Activated CD4-positive, alpha-beta T cell treated with anti-CD3 and anti-CD28 coated beads, Interleukin-2, amount 50 U/mL, for 24 hours (primary cell): ENCODE results near the gene TRMT11.
"Not testable (repeated sequence)": the region's sequence is repeated elsewhere in the genome, so short reads cannot be mapped to it uniquely, and the experiment has no call there.

Experiments used
- DNase-seq, 2 donors: peaks; one replicate each; pipeline ENCODE4 v3.0.0-alpha.2; 2020; ENCODE audit warnings: low read depth in 1 of 2, low spot score in 1 of 2

TRMT11 gene

DNA sequence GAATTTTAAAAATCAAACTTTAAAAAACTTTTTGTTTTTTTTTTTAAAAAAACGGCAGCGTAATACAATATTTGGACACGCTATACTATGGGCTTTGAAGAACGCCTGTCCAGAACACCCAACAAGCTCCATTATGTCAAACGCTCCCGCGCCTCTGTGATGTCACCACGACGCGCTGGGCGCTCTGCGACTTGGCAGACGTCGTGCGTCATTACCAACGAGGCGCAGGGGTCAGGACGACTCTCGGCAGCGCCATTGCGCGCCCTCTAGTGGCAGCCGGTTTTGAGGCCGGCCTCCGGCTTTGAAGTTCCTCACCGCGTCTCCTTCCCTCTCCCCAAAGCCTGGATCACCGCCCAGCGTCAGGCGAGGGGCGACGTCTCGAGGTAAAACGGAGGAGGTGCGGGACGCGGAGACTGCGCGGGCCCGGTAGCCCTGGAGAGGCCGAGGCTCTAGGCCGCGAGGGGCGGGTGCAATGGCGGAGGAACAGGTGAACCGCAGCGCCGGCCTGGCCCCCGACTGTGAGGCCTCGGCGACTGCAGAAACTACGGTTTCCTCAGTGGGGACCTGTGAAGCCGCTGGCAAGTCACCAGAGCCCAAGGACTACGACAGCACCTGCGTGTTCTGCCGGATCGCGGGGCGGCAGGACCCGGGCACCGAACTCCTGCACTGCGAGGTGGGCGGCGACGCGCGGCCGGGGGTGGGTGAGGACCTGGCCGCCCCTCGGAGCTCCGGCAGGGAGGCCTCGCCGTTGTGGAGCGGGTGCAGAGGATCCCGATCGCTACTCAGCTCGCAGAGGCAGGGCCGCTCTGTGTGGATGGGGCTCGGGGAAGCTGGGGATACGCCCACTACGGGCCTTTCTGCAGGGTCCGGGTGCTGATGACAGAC lies 29.6 kb upstream of the TRMT11 start, which contains the start of gene HINT3:
Gene HINT3 (plus strand): TSS at position 265 of the 885 bp plus-strand sequence. CDS start 208 bp downstream, at position 473.
- DNase-seq: peak; percentile 98 to 99

DNA sequence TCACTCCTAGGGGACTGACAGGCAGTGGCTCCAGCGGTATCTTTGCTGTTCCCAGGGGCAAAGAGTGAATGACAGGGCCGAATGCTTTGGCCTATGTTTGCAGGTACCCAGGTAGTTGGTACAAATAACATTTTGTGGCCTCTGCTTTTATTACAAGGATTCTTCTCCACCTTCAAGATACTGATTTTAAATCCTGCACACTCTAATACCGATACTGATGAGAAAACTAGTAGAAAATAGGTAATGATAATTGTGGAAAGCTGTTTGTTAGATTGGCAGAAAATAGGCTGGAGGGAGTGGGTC lies 29.0 kb upstream of the TRMT11 start:
- no peak for DNase-seq

DNA sequence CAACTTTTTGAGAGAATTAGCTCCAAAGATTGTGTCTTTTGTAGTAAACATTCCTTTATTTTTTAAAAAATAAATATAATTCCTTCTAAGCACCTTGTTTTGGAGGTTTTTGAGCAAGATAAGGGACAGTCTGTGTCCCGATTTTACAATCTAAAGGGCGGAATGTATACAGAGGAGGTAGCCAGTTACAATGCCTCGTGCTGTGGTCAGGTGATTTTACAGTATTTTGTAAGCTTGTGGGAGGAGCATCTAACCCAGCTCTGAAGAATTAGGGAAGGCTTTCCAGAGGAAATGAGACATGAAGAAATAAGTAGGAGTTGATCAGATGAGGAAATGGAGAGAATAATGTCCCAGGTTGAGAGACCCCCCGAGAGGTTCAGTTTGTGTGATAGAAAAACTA lies 28.5 kb upstream of the TRMT11 start:
- DNase-seq: no peak

DNA sequence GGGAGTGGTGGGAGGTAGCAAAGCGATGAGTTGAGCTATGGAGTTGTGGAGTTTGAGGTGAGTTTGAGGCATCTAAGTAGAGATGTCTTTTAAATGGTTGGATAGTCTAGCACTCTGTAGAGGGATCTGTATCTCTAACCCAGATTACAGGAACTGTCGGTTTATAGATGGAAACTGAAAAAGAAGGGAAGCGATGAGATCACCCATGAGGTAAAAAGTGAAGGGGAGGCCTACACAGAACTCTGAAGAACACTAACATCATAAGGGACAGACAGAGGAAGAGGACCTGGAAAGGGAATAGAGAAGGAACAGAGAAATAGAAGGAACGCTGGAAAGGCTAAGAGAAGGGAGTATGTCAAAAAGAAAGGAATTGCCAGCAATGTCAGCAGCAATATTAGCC lies 27.3 kb upstream of the TRMT11 start:
- no peak for DNase-seq

DNA sequence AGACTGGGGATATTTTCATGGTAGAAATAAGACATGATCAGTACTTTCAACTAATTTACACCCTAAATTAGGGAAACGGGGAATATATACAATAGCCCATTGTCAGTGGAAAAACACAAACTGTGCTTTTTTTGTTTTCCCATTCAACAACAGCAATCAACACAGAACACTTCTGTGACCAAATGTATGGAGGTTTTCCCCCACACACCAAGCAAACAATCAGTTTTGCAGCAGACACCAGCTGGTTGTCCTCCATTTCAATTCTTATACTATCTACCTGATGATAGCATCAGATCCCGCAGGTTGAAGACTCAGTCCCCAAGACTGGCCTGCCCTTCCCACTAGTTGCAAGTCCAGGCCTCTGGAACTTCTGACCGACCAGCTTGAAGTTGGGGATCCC lies 25.2 kb upstream of the TRMT11 start:
- DNase-seq: no peak

DNA sequence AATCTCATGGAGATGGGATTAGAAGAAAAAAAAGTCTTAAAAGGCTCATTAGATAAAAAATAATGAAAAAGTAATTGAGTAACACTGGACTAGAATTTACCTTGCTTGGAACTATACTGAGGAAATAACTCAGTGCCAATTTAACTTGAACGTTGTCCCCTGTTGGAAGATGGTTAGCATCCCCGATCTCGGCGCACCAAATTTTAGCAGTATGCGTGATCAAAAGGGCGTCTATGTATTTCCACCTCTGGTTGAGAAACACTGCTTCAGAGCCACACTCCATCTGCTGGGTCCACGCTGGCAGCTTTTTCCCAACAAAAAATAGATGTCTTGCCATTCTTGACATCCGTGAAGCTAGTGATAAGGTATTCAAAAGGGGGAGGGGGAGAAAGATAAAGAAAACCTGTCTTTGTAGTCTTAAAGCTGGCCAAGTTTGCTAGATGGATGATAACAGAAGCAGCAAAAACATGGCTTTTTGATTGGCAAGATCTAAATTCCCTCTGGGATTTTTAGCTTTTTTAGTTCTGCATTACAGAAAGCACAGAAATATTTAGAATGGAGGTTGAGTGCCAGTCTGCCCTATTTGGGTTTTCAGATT lies 23.3 kb upstream of the TRMT11 start:
- no peak for DNase-seq

DNA sequence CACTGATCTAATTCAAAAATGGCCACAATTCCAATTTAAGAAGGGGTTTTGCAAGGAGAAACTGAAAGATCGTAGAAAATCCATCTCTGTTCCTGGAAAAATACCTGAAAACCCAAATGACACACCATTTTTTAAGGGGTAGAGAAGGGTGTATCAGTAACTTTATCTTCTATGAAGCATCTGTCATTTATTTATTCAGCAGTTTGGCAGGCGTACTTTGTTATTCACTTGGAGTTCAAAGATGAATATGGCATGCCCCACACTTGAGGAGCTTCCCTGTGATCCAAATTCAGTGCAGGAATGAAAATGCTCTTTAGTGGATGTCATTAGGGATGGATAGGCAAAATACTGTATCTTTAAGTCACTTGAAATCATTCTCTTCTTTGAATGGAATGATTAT lies 22.5 kb upstream of the TRMT11 start:
- DNase-seq: no peak

DNA sequence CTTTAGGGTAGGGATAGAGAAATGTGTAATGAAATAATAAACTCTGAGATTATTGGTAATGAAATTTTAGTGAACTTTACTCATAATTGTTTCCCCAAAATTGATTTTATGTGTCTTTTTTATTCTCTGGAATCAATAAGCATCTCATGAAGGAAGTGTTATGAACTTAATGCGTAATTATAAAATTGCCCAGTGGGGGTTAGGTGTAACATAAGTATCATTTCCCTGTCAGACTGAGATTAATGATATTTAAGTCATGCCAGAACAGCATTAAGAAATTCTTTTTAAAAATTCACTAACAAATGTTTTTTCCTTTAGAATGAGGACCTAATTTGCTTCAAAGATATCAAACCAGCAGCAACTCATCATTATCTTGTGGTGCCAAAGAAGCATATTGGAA lies 19.8 kb upstream of the TRMT11 start:
- DNase-seq: no peak

DNA sequence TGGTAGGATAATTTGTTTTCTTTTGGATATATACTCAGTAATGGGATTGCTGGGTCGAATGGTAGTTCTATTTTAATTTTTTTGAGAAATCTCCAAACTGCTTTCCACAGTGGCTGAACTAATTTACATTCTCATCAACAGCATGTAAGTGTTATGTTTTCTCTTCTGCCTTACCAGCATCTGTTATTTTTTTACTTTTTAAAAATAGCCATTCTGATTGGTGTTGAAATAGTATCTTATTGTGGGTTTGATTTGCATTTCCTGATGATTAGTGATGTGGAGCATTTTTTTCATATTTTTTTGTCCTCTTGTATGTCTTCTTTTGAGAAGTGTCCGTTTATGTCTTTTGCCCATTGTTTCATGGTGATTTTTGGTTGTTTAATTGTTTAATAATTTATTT lies 17.8 kb upstream of the TRMT11 start:
- DNase-seq: no peak

DNA sequence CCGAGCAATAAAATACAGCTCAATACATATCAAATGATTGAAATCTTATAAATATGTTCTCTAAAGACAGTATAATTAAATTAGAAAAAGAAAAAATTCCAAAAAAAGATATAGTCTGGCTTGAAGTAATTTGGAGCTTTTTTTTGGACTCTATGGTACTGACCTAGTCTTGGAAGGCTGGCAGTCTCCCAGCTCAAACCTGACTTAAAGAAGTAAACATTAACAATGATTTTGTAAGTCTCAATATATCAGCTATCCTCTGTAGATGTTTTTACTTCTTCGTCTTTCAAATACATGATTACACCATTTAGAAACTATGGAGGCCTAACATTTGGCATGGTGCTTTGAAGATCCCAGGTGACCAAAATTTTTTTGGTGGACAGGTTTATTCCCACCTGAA lies 15.6 kb upstream of the TRMT11 start:
- DNase-seq: no peak

DNA sequence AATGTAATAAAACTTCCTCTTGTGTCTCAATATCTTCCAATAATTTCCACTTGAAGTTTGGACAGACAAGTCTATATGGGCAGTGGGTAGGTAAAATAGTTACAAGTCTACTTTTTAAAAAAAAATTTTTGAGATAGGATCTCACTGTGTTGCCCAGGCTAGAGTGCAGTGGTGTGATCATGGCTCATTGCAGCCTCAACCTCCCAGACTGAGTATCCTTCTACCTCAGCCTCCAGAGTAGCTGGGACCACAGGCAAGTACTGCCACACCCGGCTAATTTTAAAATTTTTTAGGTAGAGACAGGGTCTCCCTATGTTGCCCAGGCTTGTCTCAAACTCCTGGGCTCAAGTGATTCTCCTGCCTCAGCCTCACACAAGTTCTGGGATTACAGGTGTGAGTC lies 13.9 kb upstream of the TRMT11 start:
- not testable (repeated sequence) for DNase-seq

DNA sequence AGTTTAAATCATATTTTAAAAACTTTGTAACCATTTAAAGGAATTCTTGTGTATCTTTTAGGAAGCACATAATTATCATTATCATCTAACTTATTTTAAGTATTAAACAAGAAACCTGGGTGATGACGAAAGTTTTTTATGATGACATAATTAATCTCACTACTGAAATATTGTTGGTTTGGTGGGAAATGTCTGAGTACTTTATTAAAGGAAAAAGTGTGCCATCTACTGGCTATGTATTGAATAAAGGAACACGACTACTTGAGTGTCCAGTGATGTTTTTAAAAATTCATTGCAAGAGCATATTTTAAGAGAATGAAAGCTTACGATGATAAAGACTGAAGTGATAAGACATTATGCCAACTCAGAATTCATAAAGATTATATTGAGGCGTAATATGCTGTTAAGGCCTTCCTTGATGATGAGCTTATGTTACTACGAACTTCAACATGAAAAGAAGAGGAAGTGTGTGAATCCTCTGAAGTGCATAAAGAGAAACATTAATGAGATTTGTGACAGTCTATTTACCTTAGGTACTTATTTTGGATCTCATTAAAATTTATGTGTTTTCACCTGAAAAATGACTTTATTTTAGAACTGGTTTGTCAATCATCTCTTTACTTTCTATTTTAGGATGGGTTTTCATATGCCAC lies 12.0 kb upstream of the TRMT11 start:
- DNase-seq: no peak

DNA sequence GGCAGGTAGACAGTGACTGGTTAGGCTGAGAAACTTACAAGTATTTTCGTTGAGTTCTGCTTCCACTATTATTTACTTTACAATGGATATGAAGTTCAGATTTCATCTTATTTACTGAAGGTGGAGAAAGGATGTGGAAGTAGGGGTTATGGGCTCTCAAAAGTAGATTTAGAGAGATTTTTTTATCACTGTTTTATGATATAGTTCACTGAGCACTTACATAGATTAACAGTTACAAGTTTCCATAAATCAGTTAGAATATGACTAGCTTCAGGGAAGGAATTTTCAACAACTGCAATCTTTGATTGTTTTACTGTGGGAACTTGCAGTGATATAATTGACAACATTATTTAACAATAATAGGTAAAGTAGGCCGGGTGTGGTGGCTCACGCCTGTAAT lies 7.2 kb upstream of the TRMT11 start:
- no peak for DNase-seq

DNA sequence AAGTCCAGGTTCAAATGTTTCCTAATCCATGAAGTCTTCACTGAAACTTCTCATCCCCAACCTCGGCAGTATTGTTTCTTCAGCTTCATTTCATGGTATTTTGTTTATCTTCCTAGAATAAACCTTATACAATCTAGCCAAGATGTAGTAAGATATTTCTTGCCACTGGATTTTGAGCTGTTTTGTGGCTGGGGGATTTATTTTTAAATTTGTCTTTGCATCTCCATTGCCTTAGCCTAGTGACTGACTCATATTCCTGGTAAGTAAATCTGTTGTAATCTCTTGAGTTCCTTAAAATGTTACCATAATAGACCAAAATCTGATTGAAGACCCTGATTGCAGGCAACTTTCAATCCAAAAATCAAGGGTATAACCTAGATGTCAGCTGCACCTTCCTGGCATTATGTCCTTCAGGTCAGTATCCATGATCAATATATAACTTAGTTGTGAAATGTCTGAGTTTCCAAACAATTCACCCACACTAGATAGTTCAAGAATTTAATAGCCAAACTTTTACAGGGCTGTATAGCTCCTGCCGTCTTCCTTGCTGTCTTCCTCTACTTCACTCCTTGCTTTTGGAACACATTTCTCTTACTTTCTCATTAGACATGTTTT lies 4.7 kb upstream of the TRMT11 start:
- no peak for DNase-seq

DNA sequence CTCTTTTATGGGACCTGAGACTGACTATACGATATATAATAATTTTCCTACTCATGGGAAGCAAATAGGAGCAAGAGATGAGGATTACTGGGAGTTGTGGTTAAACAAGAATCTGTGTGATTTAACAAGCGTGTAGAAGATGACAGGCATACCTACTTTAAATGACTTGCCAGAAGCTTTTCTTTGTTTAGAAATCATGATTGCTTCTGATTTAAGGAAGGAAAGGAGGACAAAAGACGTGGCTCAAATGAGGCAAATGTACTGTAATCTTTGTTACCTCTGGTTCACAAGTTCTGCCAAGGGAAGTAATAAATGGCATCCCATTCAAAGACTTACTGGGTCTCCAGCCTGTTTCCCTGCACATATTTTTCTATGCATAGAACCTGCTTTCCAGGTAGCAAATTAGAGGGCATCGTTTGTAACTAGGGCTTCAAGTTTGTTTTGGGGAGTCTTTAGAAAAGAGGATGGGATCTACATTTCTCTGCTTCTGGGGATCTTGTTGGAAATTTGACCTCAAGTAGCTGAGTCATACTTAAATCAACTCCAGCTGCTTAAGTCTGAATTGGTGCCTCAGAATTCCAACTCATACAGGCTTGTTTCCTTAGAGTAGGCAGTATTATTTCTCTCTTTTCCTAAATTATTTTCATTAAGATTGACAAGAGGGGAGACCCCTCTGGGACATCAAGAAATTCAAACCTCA lies 2.9 kb upstream of the TRMT11 start:
- DNase-seq: no peak

DNA sequence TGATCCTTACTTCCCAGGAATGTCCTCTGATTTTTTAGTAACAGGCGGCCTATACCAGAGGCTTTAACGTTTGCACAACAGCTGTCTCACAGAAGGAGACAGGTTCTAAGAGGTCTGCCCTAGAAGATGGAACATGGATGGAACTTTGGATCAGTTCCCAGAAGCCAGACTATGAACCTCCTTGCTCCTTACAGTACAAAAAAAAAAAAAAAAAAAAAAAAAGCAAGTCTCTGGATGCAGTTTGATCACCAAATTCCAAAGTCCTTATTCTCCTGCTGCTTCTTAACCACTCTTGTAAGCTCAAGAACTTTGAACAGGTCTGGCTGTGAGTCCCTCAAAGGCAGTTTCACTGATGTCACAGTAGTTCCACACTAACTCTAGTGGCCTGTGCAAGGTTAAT lies 2.0 kb upstream of the TRMT11 start:
- no peak for DNase-seq

DNA sequence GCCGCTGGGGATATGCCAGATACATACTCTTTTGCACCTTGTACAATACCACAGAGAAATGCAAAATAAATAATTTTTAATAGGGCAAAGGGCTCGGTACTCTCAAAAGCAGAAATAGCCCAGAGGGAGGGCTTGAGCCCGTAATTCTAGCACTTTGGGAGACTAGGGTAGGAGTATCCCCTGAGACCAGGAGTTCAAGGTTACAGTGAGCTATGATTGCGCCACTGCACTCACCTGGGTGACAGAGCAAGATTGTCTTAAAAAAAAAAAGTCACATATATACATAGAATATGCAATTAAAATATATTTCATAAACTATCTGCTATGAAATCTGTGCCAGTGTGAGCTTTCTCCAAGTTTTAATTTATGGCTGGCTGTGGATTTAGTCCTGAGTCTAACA lies 818 bp upstream of the TRMT11 start:
- DNase-seq: no peak

DNA sequence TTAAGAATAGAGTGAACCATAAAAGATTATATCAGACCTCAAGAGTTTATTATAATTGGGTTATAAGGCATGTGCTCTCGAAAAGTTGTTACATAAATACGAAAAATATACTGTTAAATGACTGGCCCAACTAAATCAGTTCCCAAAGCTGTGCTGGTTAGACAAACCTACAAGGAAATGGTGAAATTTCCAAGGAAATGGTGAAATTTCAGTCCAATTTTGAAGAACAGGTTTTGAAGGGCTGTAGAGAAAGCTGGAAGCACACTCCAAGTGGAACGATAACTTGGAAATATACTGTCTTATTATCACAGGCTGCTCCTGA lies 400 bp upstream of the TRMT11 start:
- DNase-seq: no peak

DNA sequence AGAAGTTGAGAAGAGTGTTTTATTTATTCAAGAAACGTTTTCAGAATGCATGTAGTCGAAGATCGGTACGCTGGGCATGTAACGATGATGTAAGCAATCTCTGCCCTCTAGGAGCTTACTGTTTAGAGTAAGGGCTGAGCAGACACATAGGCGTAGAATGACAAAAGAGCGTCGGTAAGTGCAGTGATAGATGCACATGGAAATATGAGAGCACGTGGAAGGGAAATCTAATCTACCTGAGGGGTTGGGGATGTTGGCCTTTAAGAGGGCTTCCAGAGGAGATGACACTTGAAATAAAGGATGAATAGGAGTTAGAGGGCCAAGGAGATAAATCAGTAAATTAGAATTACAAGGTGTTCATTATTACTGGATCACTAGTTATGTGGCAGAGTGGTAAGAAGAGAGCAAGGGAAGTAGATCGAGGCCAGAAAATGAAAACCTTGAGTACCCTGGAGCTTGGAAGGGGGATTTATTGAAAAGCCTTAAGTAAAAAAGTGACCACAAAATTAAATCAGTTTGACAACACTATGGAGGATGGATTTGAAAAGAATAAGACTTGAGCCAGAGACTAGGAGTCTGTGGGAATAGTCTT lies 782 bp downstream of the TRMT11 start:
- DNase-seq: no peak

DNA sequence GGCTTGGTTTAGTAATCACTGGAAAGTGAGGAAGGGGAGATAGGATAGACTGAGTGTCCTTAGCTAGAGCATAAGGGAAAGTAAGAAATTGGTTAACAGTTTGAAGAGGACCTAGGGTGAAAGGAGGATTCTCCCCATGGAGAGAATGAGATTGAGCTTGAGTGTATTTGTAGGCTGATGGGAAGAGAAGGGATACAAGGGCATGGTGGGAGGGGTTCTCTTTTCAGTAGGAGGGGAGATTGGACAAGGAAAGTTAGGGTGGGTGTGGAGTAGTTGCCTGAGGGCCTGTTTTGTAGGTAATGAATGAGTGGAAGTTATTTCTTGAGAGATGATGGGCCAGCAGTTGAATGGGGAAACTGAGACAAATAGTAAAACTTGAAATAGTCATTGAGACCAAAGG lies 1.9 kb downstream of the TRMT11 start:
- no peak for DNase-seq

DNA sequence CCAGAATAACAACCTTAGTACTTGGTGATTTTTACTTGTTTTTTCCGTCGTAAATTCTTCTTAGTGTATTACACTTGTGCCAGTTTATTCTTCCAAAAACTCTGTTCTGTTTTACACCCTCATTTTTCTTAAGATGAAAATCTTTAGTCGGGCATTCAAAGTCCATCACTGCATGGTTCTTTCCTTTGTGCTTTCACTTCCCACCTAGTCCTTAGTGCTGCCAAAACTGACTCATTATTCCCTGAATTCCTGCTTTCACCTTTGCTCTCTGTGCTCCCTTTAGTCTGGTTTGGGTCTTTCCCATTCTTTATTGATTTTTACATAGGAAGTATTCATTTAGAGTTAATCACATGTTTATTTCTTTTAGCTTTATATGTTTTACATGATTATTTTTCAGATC lies 3.3 kb downstream of the TRMT11 start:
- no peak for DNase-seq
